G401.6 (cell line): Measurements from ENCODE around the gene FAAP20.

Experiments used
- FAIRE-seq: peaks from 2 replicates; lab custom pipeline; 2012; peaks lifted over from hg19 to GRCh38; lab: Jason Lieb, UNC

The FAAP20 gene

DNA sequence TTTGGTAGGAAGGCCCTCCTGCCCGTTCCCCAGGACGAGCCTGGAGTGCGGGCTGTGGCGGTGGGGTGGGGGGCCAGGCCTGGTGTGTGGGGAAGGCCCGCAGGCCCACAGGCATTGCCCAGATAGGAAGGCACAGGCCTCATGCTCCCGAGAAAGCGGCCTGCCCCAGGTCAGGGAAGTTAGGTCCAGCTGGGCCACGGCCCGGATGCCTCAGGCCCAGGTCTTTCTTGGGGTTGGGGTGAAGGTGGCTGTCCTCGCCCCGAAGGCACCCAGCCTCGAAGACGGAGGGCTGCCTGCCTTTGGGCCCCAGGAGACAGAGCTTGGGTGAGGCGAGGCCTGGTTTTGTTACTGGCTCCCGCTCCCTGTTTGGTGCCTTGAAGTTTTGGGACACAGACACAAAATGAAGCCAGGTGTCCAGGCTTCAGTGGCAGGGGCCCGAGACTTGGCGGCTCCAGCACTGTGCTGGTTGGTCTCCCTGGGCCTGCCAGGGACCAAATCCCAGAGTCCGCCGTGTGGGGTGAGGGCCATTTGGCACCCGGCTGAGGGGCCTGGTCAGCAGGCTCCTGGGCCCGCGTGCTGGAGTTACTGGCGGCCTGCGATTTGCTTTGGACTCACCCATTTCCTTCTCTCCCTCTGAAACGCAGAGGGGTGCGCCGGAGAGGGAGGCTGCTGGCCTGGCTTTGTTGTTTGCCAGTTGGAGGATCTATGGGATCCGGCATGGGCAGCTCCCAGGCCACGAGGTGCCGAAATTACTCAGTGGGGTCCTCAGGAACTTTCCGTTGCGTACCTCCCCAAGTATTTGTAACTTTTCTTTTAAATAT, 35.5 kb upstream of the FAAP20 start:
- no peak for FAIRE-seq

GRCh38 chr1:2229037-2229864, 34.7 kb upstream of the FAAP20 start:
- FAIRE-seq, result no peak

GRCh38 chr1:2228694-2229036, 34.1 kb upstream of the FAAP20 start:
- no peak for FAIRE-seq

- no peak for FAIRE-seq
Observed at GRCh38 chr1:2228157-2228594, 33.6 kb upstream of the FAAP20 start, which contains the start of gene SKI. SKI (plus strand) TSS chr1:2228319; CDS start chr1:2228767, 448 bp downstream.

- FAIRE-seq, result no peak
Observed at GRCh38 chr1:2227346-2228156, 33.0 kb upstream of the FAAP20 start.

- no peak for FAIRE-seq
Observed at GRCh38 chr1:2226525-2227345, 32.2 kb upstream of the FAAP20 start.

GRCh38 chr1:2224631-2225428, 30.3 kb upstream of the FAAP20 start:
- FAIRE-seq, result no peak

GRCh38 chr1:2224170-2224584, 29.6 kb upstream of the FAAP20 start:
- no peak for FAIRE-seq

DNA sequence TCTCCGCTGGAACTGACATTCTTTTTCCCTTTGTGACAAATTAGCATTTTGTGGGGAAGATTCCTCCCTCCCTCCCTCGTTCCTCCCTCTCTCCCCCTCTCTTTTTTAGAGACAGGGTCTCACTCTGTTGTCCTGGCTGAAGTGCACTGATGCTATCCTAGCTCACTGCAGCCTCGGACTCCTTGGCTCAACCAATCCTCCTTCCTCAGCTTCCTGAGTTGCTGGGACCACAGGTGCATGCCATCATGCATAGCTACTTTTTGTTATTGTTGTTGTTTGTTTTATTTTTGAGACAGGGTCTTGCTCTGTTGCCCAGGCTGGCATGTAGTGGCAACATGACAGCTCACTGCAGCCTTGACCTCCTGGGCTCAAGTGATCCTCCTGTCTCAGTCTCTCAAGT, 26.7 kb upstream of the FAAP20 start:
- no peak for FAIRE-seq

DNA sequence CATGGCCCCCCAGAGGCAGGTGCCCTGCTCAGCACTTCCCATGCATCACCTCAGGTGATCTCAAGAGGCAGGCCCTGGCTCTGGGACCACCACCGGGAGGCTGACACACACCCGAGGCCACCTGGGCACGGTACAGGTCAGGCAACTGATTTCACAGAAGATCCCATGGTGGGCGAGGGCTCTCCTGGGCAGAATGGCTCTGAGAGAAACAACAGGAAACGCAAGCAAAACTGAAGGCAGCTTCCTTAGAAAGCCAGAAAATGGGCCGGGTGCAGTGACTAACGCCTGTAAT, 22.1 kb upstream of the FAAP20 start:
- FAIRE-seq, result no peak

DNA sequence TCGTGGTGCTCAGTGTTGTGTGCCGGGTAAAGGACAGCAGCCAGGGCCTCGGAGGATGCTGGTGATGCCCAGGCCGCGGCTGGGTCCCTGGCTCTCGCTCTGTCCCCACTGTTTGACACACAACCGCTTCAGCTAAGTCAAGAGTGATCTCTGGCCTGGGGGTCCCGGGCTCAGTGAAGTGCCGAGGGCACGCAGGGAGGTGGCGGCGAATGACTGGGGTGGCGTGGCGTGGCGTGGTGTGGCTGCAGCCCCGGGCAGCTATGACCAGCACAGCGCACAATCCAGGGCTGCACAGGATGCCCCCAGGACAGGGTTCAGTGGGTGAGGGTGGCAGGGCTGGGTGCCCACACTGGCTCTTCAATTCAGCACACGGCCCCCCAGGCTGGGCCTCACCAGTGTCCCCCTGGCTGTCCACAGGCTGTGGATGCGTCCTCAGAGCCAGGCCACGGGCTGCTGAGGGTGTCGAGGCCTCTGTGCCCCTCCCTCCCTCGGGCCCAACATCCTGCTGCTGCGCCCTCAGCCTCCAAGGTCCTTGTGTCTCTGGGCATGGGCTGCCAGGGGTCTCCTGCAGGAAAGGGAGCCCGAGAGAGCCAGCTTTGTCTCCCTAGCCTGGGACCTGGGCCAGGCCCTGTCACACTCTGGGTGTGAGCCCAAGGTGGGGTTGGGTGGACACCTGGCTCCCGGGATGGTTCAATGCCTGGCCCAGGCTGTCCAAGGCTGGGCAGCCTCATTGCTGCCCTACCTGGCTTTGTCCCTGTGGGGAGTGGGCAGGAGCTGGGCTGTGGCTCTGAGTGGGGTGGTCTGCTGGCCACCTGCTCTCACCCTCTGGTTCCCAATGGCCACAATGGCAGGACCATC, 21.6 kb upstream of the FAAP20 start:
- no peak for FAIRE-seq

DNA sequence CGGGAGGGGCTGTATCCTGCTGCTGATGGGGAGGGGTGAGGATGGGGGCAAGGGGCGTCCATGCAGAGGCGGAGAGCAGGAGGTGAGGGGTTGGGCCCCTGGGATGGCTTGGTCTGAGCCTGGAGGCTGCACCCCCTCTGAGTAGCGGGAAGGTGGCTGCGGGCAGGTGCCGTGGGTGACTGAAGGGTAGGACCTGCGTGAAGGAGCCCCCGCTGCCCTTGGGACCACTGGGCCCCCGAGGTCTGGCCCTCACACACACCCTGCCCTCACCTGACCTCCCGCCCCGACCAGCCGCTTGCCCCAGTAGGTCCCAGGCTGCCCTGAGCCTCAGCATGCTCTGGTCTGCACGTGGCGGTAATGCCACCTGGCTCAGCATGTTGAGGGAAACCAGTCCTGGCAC, 20.8 kb upstream of the FAAP20 start:
- no peak for FAIRE-seq

GRCh38 chr1:2214541-2215241, 20.1 kb upstream of the FAAP20 start:
- FAIRE-seq, result no peak

- FAIRE-seq, result no peak
Observed at GRCh38 chr1:2213576-2214505, 19.3 kb upstream of the FAAP20 start.

GRCh38 chr1:2212532-2213491, 18.2 kb upstream of the FAAP20 start:
- FAIRE-seq, result peak; percentile 87

- no peak for FAIRE-seq
Observed at GRCh38 chr1:2212274-2212531, 17.6 kb upstream of the FAAP20 start.

- FAIRE-seq, result no peak
Observed at GRCh38 chr1:2210786-2211185, 16.2 kb upstream of the FAAP20 start.
